ENCODE measurements around the gene MYO18B.

Gene MYO18B

GRCh38 chr22:25779890-25780289, 37.9 kb downstream of the MYO18B start:
- Histone ChIP-seq H3K27me3 (ENCODE audit: insufficient read depth, poor library complexity, severe bottlenecking) (no peaks in the 10 kb centered on the region), H3K4me3 (replicated peaks; ENCODE audit: insufficient read depth, low read length) (no peak overlapping the region), H3K27ac (replicated peaks) (no peak overlapping the region)
- TF ChIP-seq SPI1 (IDR thresholded peaks at IDR 0.05; ENCODE audit: borderline replicate concordance, low read depth) (no peak), CTCF (IDR thresholded peaks at IDR 0.05; ENCODE audit: insufficient read depth, low read length) (no peak)
- no peak for DNase-seq (ENCODE audit: low read depth in 1 of 2, low spot score in 1 of 2)

- Histone ChIP-seq H3K27me3 (ENCODE audit: insufficient read depth, poor library complexity, severe bottlenecking) (no peaks in the 10 kb centered on the region), H3K4me3 (replicated peaks; ENCODE audit: insufficient read depth, low read length) (no peak overlapping the region), H3K27ac (replicated peaks) (no peak overlapping the region)
- TF ChIP-seq REST (IDR thresholded peaks at IDR 0.05; ENCODE audit: insufficient replicate concordance, low read depth) (no peak), CTCF (IDR thresholded peaks at IDR 0.05; ENCODE audit: insufficient read depth, low read length) (no peak), GABPA (IDR thresholded peaks at IDR 0.05; ENCODE audit: low read depth) (no peak)
- DNase-seq (ENCODE audit: low read depth in 1 of 2, low spot score in 1 of 2): no peak
Observed at GRCh38 chr22:25780673-25781072, 38.7 kb downstream of the MYO18B start.

- Histone ChIP-seq H3K27ac (replicated peaks) (no peak overlapping the region), H3K27me3 (ENCODE audit: insufficient read depth, poor library complexity, severe bottlenecking) (peaks cover 4% of the 10 kb centered on the region), H3K4me3 (replicated peaks; ENCODE audit: insufficient read depth, low read length) (no peak overlapping the region)
- TF ChIP-seq CTCF (IDR thresholded peaks at IDR 0.05; ENCODE audit: insufficient read depth, low read length): no peak
- TF ChIP-seq POLR2AphosphoS5 (IDR thresholded peaks at IDR 0.05; ENCODE audit: low read depth): no peak
- DNase-seq (ENCODE audit: low read depth in 1 of 2, low spot score in 1 of 2): no peak
Observed at GRCh38 chr22:25781801-25782200, 39.8 kb downstream of the MYO18B start.

GRCh38 chr22:25782831-25783230, 40.8 kb downstream of the MYO18B start:
- no peak overlapping the region for H3K27ac ChIP-seq (replicated peaks)
- no peak for DNase-seq (ENCODE audit: low read depth in 1 of 2, low spot score in 1 of 2)
- H3K4me3 ChIP-seq (replicated peaks; ENCODE audit: insufficient read depth, low read length): no peak overlapping the region
- TF ChIP-seq GABPA (IDR thresholded peaks at IDR 0.05; ENCODE audit: low read depth): no peak
- no peak for TF ChIP-seq CTCF (IDR thresholded peaks at IDR 0.05; ENCODE audit: insufficient read depth, low read length)
- no peak for TF ChIP-seq SPI1 (IDR thresholded peaks at IDR 0.05; ENCODE audit: borderline replicate concordance, low read depth)
- no peak for TF ChIP-seq POLR2AphosphoS5 (IDR thresholded peaks at IDR 0.05; ENCODE audit: low read depth)
- TF ChIP-seq REST (IDR thresholded peaks at IDR 0.05; ENCODE audit: insufficient replicate concordance, low read depth): no peak
- peaks cover 10% of the 10 kb centered on the region for H3K27me3 ChIP-seq (ENCODE audit: insufficient read depth, poor library complexity, severe bottlenecking)
